Measurements from ENCODE around the gene MMRN2.

The MMRN2 gene

DNA sequence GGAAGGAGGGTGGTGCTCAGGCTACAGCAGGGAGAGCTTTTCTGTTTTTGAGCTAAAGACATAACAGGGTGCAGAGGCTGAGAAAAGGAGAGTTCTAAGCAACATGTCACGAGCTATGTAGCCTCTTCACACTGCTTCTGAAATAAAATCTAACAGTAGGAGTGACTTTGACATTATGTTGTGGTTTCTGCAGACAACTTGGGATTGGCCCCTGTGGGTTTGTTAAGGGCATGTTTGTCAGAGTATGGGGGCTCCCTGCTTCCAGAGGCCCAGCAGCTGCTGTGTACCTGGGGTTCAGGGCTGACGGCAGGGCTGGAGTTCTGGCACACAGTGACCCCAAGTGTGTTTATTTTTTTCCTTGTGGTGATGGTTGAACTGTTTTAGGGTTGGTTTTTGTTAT is 24.7 kb downstream of the MMRN2 start:
- TF ChIP-seq, protein P1, sequence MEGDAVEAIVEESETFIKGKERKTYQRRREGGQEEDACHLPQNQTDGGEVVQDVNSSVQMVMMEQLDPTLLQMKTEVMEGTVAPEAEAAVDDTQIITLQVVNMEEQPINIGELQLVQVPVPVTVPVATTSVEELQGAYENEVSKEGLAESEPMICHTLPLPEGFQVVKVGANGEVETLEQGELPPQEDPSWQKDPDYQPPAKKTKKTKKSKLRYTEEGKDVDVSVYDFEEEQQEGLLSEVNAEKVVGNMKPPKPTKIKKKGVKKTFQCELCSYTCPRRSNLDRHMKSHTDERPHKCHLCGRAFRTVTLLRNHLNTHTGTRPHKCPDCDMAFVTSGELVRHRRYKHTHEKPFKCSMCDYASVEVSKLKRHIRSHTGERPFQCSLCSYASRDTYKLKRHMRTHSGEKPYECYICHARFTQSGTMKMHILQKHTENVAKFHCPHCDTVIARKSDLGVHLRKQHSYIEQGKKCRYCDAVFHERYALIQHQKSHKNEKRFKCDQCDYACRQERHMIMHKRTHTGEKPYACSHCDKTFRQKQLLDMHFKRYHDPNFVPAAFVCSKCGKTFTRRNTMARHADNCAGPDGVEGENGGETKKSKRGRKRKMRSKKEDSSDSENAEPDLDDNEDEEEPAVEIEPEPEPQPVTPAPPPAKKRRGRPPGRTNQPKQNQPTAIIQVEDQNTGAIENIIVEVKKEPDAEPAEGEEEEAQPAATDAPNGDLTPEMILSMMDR (conservative IDR thresholded peaks at IDR 0.05; ENCODE audit: low read length): no peak
- no peak overlapping the region for H3K4me3 ChIP-seq (ENCODE audit: low read length)
- DNase-seq (ENCODE audit: low read depth): no peak

DNA sequence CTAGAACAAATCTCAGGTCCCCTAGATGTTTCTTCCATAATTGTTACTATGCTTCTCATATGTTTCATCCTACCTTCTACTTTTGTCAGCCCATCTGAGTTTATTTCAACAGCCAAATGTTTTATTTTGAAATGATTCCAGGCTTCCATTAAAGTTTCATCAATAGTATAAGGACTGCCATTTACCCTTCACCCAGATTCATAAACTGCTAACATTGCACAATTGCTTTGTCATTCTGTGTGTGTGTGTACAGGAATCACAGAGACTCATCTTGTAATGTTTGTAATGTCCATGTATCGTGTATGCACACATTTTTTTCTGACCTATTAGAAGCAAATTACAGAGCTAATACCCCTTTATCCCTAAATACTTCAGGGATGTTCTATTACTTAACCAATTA is 25.5 kb downstream of the MMRN2 start:
- no peak overlapping the region for H3K4me3 ChIP-seq (ENCODE audit: low read length)
- TF ChIP-seq, protein P1 (conservative IDR thresholded peaks at IDR 0.05; ENCODE audit: low read length): no peak
- peak; percentile 79 for DNase-seq (ENCODE audit: low read depth)

DNA sequence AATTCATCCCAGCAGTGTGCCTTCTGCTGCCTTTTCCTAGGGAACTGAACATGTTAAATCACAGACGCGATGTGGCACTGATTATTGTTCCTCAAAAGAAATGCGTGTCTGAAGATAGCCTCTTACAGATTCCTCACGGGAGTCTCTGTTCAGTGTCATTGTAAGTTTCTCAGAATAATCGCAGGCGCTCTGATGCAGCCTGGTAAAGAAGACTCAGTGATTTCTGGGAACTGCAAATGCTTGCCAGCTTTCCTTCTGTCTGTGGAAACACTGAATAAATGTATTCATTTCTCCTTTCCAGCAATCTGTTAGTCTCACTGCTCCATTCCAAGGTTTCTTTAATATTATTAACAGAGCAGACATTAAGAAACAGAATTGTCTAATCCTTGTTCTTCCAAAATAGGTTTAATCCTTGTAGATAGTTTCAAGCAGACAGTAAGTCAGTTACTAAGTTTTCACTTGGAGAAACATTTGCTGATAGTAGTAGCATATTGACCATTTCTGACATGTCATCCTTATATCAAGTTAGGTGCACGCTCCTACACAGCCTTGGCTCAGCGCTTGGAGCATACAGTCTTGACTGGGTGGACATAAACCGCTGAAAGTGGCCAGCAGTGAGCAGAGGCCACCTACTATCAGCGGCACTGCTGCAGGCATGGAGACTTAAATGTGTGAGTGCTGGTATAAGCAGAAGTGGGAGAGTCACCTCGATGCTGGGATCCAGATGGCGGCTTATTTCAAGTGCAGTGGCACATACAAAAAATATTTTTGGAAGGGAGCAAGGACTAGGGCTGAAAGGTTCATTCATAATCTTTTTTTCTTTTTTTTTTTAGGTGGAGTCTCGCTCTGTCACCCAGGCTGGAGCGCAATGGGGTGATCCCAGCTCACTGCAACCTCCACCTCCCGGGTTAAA is 27.7 kb downstream of the MMRN2 start:
- H3K4me3 ChIP-seq (ENCODE audit: low read length): no peak overlapping the region
- TF ChIP-seq, protein P1 (conservative IDR thresholded peaks at IDR 0.05; ENCODE audit: low read length): no peak
- DNase-seq (ENCODE audit: low read depth): no peak

DNA sequence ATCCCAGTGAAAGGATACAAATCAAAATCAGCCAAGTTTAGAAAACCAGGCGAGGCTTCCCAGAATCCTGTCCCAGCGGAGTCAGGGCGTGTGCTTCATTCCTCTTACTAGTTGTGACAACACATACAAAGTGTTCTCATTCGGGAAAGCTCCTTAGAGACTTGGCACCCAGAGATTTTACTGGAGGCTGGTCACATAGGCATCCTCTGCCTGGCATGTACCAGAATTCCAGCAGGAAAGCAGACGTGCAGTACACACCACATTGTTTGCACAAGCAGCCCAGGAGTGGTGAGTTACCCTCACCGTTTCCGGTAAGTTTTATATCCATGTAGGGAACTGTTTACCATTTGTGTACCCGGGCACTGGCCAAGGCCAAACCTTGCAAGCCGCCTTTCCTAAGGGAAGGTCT is 34.9 kb downstream of the MMRN2 start:
- no peak for DNase-seq (ENCODE audit: low read depth)
- TF ChIP-seq, protein P1 (conservative IDR thresholded peaks at IDR 0.05; ENCODE audit: low read length): no peak
- H3K4me3 ChIP-seq (ENCODE audit: low read length): no peak overlapping the region

DNA sequence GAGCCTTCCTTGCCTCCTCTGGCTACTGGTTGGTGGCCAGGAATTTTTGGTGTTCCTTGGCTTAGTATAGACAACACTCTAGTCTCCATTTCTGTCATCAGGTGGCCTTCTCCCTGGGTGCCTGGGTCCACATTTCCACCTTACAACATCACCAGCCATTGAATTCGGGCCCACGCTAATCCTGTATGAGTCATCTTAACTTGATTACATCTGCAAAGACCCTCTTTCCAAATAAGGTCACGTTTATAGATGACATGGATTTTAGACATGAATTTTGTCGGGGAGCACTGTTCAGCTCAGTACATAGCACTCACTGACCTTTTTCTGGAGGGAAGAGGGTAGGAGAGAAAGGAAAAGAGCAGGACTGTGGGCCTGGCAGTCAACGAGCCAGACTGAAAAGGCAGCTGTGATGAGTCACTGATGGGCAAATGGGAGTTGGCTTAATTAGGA is 39.4 kb downstream of the MMRN2 start:
- TF ChIP-seq, protein P1 (conservative IDR thresholded peaks at IDR 0.05; ENCODE audit: low read length): no peak
- DNase-seq (ENCODE audit: low read depth): no peak
- no peak overlapping the region for H3K4me3 ChIP-seq (ENCODE audit: low read length)

DNA sequence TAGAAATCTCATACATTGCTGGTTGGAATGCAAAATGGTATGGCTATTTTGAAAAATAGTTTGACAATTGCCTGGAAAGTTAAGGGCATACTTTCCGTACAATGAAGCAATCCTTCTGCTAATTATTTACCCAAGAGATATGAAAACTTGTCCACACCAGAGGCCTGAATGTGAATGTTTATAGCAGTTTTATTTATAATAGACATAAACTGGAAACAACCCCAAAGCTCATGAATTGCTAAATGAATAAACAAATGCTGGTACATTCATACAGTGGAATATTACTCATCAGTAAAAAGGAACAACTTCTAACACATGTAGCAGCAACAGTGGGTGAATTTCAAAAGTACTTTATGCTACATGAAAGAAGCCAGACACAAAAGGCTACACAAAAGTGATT is 42.7 kb downstream of the MMRN2 start:
- no peak for DNase-seq (ENCODE audit: low read depth)
- TF ChIP-seq, protein P1 (conservative IDR thresholded peaks at IDR 0.05; ENCODE audit: low read length): no peak
- no peak overlapping the region for H3K4me3 ChIP-seq (ENCODE audit: low read length)

DNA sequence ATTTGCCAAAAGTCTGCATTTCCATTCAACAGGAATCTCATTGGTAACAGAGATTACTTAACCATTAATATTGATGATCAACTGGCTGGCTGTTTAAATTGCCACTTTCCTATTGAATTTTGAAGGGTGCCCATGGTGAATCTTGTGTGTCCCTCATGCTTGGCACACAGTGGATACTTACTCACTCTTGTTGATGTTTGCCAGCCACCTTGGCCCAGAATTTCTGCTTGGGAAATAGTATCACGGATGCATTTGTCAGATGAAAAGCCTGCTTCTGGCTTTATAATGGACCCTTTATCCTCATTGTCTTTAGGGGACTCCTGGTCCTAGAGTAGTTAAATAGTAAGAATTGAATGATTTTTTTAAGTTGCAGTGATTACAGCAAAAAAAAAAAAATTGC is 52.0 kb downstream of the MMRN2 start:
- DNase-seq (ENCODE audit: low read depth): peak; percentile 2
- TF ChIP-seq, protein P1 (conservative IDR thresholded peaks at IDR 0.05; ENCODE audit: low read length): no peak
- H3K4me3 ChIP-seq (ENCODE audit: low read length): no peak overlapping the region
